Suprapubic skin (tissue), 4 donors: ENCODE data around the gene MYO7B. TPM values are rescaled to one million over a fixed set of nuclear protein-coding genes. Genes with fewer than 3 reads are reported as not detected.
"Not testable (repeated sequence)": the region's sequence is repeated elsewhere in the genome, so short reads cannot be mapped to it uniquely, and the experiment has no call there.

Experiments used
- DNase-seq, 2 donors: peaks; one replicate each; pipeline ENCODE4 v3.0.0-alpha.2; 2019; ENCODE audit warnings: low spot score in 2 of 2
- H3K27ac ChIP-seq: fragments of 200-600 bp; sonication (generic); one replicate; pipeline ENCODE4 v1.5.1; 2019
- H3K27me3 ChIP-seq: fragments of 200-600 bp; sonication (generic); one replicate; pipeline ENCODE4 v1.5.1; 2019
- H3K36me3 ChIP-seq: fragments of 200-600 bp; sonication (generic); one replicate; pipeline ENCODE4 v1.5.1; 2019
- H3K4me1 ChIP-seq: fragments of 200-600 bp; sonication (generic); one replicate; pipeline ENCODE4 v1.5.1; 2019
- H3K4me3 ChIP-seq: fragments of 200-600 bp; sonication (generic); one replicate; pipeline ENCODE4 v1.5.1; 2019; ENCODE audit warnings: mild to moderate bottlenecking
- H3K9me3 ChIP-seq: fragments of 200-600 bp; sonication (generic); one replicate; pipeline ENCODE4 v1.5.1; 2019
- CTCF ChIP-seq, 2 donors: fragments of 200-600 bp in 1 of 2; fragments of 450-650 bp in 1 of 2; sonication (generic) in 1 of 2; IDR thresholded peaks; one replicate each; pipeline ENCODE4 v1.5.1; 2016 to 2019; ENCODE audit warnings: antibody characterized with exemption in 2 of 2, mild to moderate bottlenecking in 1 of 2, moderate library complexity in 1 of 2
- EP300 ChIP-seq: sonication (generic); formaldehyde crosslinking; IDR thresholded peaks from one replicate; pipeline ENCODE4 v1.6.1; 2017; ENCODE audit warnings: antibody characterized with exemption
- POLR2A ChIP-seq, 2 donors: fragments of 450-650 bp; IDR thresholded peaks; one replicate each; pipeline ENCODE4 v1.6.1; 2017; ENCODE audit warnings: antibody characterized with exemption in 2 of 2, mild to moderate bottlenecking in 2 of 2, moderate library complexity in 2 of 2
- POLR2AphosphoS5 ChIP-seq, 3 donors: sonication (generic); formaldehyde crosslinking; IDR thresholded peaks; one replicate each; pipeline ENCODE4 v1.6.1; 2017; ENCODE audit warnings: antibody characterized with exemption in 3 of 3
- WGBS: methylation state at CpG from one replicate; pipeline ENCODE4 v1.1.5; 2018; 5-methylcytosine and 5-hydroxymethylcytosine counted together
- total RNA-seq, 4 donors: library from RNA; depleted of rRNA; stranded (reverse); fragments of >200 nt; gene quantifications; one replicate each; pipeline ENCODE4 v1.1.0, GENCODE V29; 2016

The MYO7B gene
- total RNA-seq, 4 donors from 2014 or later, result 0.72 to 4.7 (median 3.6) TPM

- no peak for TF ChIP-seq POLR2A (IDR thresholded peaks at IDR 0.05)
- no peak for TF ChIP-seq EP300
- no peak for TF ChIP-seq POLR2AphosphoS5 (IDR thresholded peaks at IDR 0.05)
- no peak for TF ChIP-seq CTCF (IDR thresholded peaks at IDR 0.05)
- 86% methylated on average over 6 of the region's 6 CpGs for WGBS
- Histone ChIP-seq H3K27me3 (no peaks in the 10 kb centered on the region), H3K4me1 (no peaks in the 10 kb centered on the region), H3K36me3 (no peaks in the 10 kb centered on the region), H3K4me3 (no peak overlapping the region), H3K27ac (no peak overlapping the region), H3K9me3 (no peaks in the 10 kb centered on the region)
- peak in 1 of 2 donors; percentile 53 for DNase-seq
Observed at GRCh38 chr2:127569666-127570065, 34.2 kb downstream of the MYO7B start.

GRCh38 chr2:127570282-127571250 lies 35.1 kb downstream of the MYO7B start:
- 54% methylated on average over 18 of the region's 18 CpGs for WGBS
- H3K9me3 ChIP-seq, result no peaks in the 10 kb centered on the region
- no peak for TF ChIP-seq EP300
- TF ChIP-seq POLR2AphosphoS5 (IDR thresholded peaks at IDR 0.05), result no peak
- no peak for TF ChIP-seq CTCF (IDR thresholded peaks at IDR 0.05)
- no peak for TF ChIP-seq POLR2A (IDR thresholded peaks at IDR 0.05)
- H3K36me3 ChIP-seq, result no peaks in the 10 kb centered on the region
- H3K27me3 ChIP-seq, result no peaks in the 10 kb centered on the region
- H3K27ac ChIP-seq, result no peak overlapping the region
- H3K4me3 ChIP-seq, result no peak overlapping the region
- H3K4me1 ChIP-seq, result no peaks in the 10 kb centered on the region
- DNase-seq, result peak in 1 of 2 donors; percentile 55

- WGBS, result 94% methylated on average over 2 of the region's 2 CpGs
- H3K4me1 ChIP-seq, result peaks cover 10% of the 10 kb centered on the region
- H3K27me3 ChIP-seq, result not testable (repeated sequence)
Observed at GRCh38 chr2:127572352-127572751, 36.9 kb downstream of the MYO7B start.

GRCh38 chr2:127572841-127573240 lies 37.4 kb downstream of the MYO7B start:
- Histone ChIP-seq H3K36me3 (no peaks in the 10 kb centered on the region), H3K27me3 (no peaks in the 10 kb centered on the region), H3K9me3 (no peaks in the 10 kb centered on the region), H3K27ac (no peak overlapping the region), H3K4me1 (peaks cover 10% of the 10 kb centered on the region), H3K4me3 (no peak overlapping the region)
- WGBS, result 92% methylated on average over 5 of the region's 5 CpGs
- DNase-seq, result peak in 1 of 2 donors; percentile 45
- TF ChIP-seq POLR2A (IDR thresholded peaks at IDR 0.05), result no peak
- TF ChIP-seq POLR2AphosphoS5 (IDR thresholded peaks at IDR 0.05), result no peak

More at GRCh38 chr2:127572352-127572751, 36.9 kb downstream of the MYO7B start:
- H3K27ac ChIP-seq, DNase-seq, H3K36me3 ChIP-seq, H3K9me3 ChIP-seq, H3K4me3 ChIP-seq: not testable (repeated sequence)

GRCh38 chr2:127573298-127573697 lies 37.8 kb downstream of the MYO7B start:
- H3K27me3 ChIP-seq, result no peaks in the 10 kb centered on the region
- 89% methylated on average over 6 of the region's 6 CpGs for WGBS
- TF ChIP-seq EP300, result no peak
- no peak for TF ChIP-seq CTCF (IDR thresholded peaks at IDR 0.05)
- no peak for TF ChIP-seq POLR2AphosphoS5 (IDR thresholded peaks at IDR 0.05)
- no peak for TF ChIP-seq POLR2A (IDR thresholded peaks at IDR 0.05)
- no peaks in the 10 kb centered on the region for H3K9me3 ChIP-seq
- no peaks in the 10 kb centered on the region for H3K36me3 ChIP-seq
- H3K27ac ChIP-seq, result no peak overlapping the region
- peak in 1 of 2 donors; percentile 18 for DNase-seq
- no peak overlapping the region for H3K4me3 ChIP-seq
- peaks cover 10% of the 10 kb centered on the region for H3K4me1 ChIP-seq

- peak in 1 of 2 donors; percentile 67 for DNase-seq
Observed at GRCh38 chr2:127573771-127574170, 38.3 kb downstream of the MYO7B start.

More at GRCh38 chr2:127573771-127574170, 38.3 kb downstream of the MYO7B start:
- Histone ChIP-seq H3K36me3 (no peaks in the 10 kb centered on the region), H3K4me3 (no peak overlapping the region), H3K27ac (no peak overlapping the region), H3K4me1 (peaks cover 10% of the 10 kb centered on the region), H3K9me3 (no peaks in the 10 kb centered on the region), H3K27me3 (no peaks in the 10 kb centered on the region)
- TF ChIP-seq EP300, result no peak
- no peak for TF ChIP-seq POLR2AphosphoS5 (IDR thresholded peaks at IDR 0.05)
- no peak for TF ChIP-seq POLR2A (IDR thresholded peaks at IDR 0.05)
- no peak for TF ChIP-seq CTCF (IDR thresholded peaks at IDR 0.05)
- 93% methylated on average over 17 of the region's 17 CpGs for WGBS
